ENCODE measurements around the gene TCF7L1.
"Not testable (repeated sequence)": the region's sequence is repeated elsewhere in the genome, so short reads cannot be mapped to it uniquely, and the experiment has no call there.

The TCF7L1 gene

DNA sequence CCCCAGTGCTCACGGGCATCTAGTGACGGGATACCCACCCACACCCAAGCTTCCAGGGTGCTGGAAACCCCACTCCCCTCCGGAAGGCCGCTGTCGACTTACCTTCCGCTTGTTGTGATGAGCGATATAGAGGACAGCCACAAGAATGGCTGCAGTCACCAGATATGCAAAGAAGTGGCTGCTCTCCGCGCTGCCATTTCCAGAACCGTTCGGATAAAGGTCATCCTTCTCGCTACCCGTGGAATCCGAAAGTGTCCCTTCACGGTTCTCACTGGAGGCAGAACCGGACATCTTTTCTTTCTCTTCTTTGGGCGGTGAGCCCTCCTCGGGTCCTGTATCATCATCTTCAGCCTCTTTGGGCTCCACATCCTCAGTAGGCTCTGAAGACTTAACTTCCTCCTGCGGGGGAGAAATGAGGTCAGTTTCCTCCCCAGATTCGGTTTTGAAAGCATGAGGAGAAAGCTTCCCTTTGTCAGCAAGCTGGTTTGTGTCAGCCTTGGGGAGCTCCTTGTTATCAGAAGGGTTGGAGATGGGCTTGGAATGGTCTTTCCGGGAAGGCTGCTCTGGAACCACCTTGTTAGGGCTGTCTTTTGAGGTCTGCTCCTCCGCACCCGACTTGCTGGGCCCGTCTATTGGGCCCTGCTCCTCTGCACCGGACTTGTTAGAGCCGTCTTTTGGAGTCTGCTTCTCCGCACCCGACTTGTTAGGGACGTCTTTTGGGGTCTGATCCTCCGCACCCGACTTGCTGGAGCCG is 193.4 kb downstream of the TCF7L1 start:
- Mint-ChIP-seq H3K9me3 (no peaks in the 10 kb centered on the region), H3K27ac (peak overlapping the region; percentile 98), H3K36me3 (peaks cover 58% of the 10 kb centered on the region), H3K4me3 (peak overlapping the region; percentile 99), H3K4me1 (peaks cover 68% of the 10 kb centered on the region), H3K27me3 (no peaks in the 10 kb centered on the region)
- ATAC-seq = peak; percentile 52

DNA sequence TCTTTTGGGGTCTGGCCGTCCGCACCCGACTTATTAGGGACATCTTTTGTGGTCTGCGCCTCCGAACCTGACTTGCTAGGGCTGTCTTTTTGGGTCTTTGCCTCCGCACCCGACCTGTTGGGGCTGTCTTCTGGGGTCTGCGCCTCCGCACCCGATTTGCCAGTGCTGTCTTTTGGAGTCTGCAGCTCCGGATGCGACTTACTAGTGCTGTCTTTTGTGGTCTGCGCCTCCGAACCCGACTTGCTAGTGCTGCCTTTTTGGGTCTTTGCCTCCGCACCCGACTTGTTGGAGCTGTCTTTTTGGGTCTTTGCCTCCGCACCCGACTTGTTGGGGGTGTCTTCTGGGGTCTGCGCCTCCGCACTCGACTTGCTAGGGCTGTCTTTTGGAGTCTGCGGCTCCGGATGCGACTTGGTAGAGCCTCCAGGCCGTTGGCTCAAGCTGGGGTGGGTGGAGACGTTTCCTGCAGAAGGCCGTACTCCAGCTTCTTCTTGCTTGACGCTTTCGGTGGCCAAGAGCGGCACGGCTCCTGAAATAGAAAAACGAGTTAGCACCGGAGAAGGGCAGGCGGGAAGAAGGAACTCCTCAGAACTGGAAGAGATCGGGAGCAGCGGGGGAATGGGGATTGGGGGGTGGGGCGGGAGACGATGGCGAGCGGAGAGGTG is 194.1 kb downstream of the TCF7L1 start:
- peaks cover 52% of the 10 kb centered on the region for H3K36me3 Mint-ChIP-seq
- peak overlapping the region; percentile 99 for H3K4me3 Mint-ChIP-seq
- ATAC-seq = peak; percentile 68
- no peaks in the 10 kb centered on the region for H3K9me3 Mint-ChIP-seq
- H3K27me3 Mint-ChIP-seq = no peaks in the 10 kb centered on the region
- peaks cover 63% of the 10 kb centered on the region for H3K4me1 Mint-ChIP-seq
- H3K27ac Mint-ChIP-seq = peak overlapping the region; percentile 98

DNA sequence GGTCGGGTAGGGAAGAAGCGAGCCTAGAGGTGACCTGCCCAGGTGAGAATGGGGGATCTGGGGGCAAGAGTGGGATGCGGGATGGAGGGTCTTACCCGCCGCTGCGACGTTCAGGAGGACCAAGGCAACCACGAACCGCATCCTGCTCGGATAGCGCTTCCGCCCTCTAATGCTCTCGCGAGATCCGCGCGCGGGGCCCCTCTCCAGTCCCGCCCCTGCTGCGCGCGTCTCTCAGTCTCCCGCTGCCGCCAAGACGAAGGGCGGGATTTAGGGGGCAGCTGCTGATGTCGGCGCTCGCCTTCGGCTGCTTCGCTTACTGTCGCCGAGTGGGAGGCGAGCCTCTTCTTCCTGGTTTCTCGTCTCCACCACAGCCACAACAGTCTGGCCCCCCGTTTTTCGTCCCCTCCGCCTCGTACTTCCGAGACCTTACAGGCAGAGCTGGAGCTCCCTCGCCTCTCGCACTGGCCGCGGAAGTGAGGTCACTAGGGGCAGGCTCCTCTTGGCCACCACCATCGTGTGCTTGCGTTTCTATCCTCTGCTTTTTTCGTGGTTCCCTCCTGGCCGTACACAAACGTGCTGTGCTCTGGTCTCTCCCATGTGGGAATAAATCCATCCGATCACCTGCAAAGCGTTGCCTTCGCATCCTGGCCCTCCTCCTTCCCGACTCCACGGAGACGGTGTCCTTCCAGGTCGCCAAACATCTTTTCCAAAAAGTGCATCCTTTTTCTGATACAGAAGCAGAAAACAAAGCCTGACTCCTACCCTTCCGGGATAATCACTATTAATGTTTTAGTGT is 194.8 kb downstream of the TCF7L1 start, which contains the start of gene TGOLN2:
Gene TGOLN2, minus strand, starts transcription at position 168 of the 796 bp plus-strand sequence. Its CDS starts 27 bp downstream, at position 141.
- H3K4me1 Mint-ChIP-seq = peaks cover 56% of the 10 kb centered on the region
- peak; percentile 96 for ATAC-seq
- peak within 1 kb of the TSS; percentile 98 for H3K27ac Mint-ChIP-seq
- no peaks in the 10 kb centered on the region for H3K9me3 Mint-ChIP-seq
- H3K36me3 Mint-ChIP-seq = peaks cover 45% of the 10 kb centered on the region
- no peaks in the 10 kb centered on the region for H3K27me3 Mint-ChIP-seq
- peak within 1 kb of the TSS; percentile 99 for H3K4me3 Mint-ChIP-seq

DNA sequence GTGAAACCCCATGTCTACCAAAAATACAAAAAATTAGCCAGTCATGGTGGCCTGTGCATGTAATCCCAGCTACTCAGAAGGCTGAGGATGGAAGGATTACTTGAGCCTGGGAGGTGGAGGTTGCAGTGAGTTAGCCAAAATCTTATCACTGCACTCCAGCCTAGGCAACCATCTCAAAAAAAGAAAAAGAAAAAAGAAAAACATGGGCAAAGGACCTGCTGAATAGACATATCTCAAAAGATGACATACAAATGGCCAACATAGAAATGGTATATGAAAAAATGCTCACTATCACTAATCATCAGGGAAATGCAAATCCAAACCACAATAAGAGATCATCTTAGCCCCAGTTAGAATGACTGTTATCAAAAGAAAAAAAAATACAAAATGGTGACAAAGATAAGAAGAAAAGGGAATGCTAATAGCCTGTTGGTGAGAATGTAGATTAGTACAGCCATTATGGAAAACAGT is 196.0 kb downstream of the TCF7L1 start:
- Mint-ChIP-seq H3K4me1 (peaks cover 44% of the 10 kb centered on the region), H3K9me3 (no peaks in the 10 kb centered on the region), H3K27me3 (no peaks in the 10 kb centered on the region), H3K27ac (peak overlapping the region; percentile 98), H3K4me3 (no peak overlapping the region), H3K36me3 (peaks cover 37% of the 10 kb centered on the region)
- ATAC-seq = no peak

DNA sequence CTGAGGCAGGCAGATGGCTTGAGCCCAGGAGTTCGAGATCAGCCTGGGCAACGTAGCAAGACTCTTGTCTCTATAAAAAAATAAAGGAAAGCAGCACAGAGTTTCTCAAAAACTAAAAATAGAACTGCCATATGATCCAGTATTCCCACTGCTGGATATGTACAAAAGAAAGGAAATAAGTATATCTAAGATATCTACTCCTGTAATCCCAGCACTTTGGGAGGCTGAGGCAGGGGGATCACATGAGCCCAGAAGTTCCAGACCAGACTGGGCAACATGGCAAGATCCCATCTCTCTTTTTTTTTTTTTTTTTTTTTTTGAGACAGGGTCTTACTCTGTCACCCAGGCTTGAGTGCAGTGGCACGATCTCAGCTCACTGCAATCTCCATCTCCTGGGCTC is 196.5 kb downstream of the TCF7L1 start:
- Mint-ChIP-seq H3K27ac (peak overlapping the region; percentile 98), H3K4me1 (peaks cover 39% of the 10 kb centered on the region), H3K36me3 (peaks cover 34% of the 10 kb centered on the region)
- not testable (repeated sequence) for ATAC-seq, H3K9me3 Mint-ChIP-seq, H3K4me3 Mint-ChIP-seq, H3K27me3 Mint-ChIP-seq

DNA sequence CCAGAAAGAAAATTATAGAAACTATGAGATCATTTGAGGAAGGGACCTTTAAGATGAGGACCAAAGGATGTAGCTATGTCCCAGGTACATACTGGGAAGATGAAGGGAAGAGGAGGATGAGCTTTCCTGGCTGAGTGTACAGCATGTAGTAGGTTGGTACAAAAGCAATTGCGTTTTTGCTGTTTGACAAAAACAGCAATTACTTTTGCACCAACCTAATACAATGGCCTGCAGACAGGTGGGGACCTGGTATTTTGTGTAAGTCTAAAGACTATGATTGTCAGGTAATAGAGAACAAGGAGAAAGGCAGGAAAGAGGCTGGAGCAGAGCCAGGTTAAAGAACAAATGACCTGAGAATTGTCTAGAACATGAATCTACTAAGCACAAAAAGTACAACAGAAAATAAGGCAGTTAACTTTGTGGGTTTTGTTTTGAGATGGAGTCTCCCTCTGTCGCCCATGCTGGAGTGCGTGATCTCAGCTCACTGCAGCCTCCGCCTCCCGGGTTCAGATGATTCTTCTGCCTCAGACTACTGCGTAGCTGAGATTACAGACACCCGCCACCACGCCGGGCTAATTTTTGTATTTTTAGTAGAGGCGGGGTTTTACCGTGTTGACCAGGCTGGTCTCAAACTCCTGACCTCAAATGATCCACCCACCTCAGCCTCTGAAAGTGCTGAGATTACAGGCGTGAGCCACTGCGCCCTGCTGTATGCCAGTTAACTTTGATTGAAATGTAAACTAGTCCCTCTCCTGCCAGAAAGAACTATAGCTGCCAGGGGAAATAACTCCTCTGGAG is 197.8 kb downstream of the TCF7L1 start:
- no peaks in the 10 kb centered on the region for H3K27me3 Mint-ChIP-seq
- H3K27ac Mint-ChIP-seq = no peak overlapping the region
- peaks cover 21% of the 10 kb centered on the region for H3K36me3 Mint-ChIP-seq
- H3K4me1 Mint-ChIP-seq = peaks cover 26% of the 10 kb centered on the region
- no peaks in the 10 kb centered on the region for H3K9me3 Mint-ChIP-seq
- H3K4me3 Mint-ChIP-seq = no peak overlapping the region
- ATAC-seq = no peak

DNA sequence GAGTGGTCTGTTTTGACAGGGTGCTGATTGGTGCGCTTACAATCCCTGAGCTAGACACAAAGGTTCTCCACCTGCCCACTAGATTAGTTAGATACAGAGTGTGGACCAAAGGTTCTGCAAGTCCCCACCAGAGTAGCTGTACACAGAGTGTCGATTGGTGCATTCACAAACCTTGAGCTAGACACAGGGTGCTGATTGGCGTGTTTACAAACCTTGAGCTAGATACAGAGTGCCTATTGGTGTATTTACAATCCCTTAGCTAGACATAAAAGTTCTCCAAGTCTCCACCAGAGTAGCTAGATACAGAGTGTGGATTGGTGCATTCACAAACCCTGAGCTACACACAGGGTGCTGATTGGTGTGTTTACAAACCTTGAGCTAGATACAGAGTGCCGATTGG is 200.7 kb downstream of the TCF7L1 start:
- H3K4me1 Mint-ChIP-seq = peaks cover 16% of the 10 kb centered on the region
- not testable (repeated sequence) for H3K36me3 Mint-ChIP-seq, H3K27me3 Mint-ChIP-seq, H3K4me3 Mint-ChIP-seq, H3K27ac Mint-ChIP-seq, ATAC-seq, H3K9me3 Mint-ChIP-seq

DNA sequence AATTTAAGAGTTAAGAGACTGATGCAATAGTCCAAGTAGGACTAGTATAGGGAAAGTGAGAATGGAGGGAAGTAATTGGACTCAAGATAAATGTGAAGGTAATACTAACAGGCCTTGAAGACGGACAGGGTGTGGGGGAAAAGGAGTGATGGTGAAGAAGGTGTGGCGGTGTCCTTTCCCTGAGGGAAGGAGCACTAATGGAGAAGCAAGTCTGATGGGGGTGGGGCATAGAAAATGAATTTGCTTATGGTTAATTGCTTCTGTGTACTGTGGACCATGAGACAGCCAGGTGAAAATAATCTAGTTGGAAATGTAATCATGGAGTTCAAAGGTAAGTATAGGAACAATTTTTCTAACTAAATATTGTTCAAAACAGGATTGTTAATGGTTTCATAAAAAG is 201.7 kb downstream of the TCF7L1 start:
- H3K9me3 Mint-ChIP-seq = no peaks in the 10 kb centered on the region
- no peak overlapping the region for H3K4me3 Mint-ChIP-seq
- H3K27me3 Mint-ChIP-seq = no peaks in the 10 kb centered on the region
- no peak overlapping the region for H3K27ac Mint-ChIP-seq
- no peak for ATAC-seq
- H3K4me1 Mint-ChIP-seq = peaks cover 8% of the 10 kb centered on the region
- peaks cover 5% of the 10 kb centered on the region for H3K36me3 Mint-ChIP-seq

DNA sequence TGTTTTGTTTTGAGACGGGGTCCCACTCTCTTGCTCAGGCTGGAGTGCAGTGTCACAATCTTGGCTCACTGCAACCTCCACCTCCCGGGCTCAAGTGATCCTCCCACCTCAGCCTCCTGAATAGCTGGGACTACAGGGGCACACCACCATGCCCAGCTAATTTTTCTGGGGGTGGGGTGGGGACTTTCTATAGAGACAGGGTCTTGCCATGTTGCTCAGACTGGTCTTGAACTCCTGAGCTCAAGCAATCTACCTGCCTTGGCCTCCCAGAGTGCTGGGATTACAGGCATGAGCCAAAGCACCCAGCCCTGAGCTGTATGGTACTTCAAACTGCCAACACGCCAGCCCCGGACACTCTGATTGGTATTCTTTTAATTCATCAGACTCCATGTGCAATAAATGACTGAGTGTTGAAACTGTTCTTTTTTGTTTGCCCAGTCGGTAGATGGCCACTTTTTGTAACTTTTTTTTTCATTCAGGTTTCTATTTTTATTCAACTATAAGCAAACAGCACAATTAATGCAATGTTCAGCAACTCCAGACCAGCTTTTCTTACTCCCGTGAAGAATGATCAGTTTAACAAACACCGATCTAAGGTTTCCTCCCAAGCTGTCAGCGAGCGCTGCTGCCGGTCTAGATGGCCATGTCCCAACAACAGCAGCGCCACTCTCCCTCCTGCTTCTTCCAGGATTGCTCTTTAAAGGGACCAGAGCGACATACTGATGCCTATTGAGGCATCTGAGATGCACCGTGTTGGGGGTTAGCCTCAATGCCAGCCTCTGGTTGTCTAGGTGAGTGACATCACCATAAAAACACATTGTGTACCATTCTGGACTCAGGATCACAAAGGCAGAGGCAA is 207.1 kb downstream of the TCF7L1 start:
- Mint-ChIP-seq H3K36me3 (peaks cover 30% of the 10 kb centered on the region), H3K27me3 (no peaks in the 10 kb centered on the region), H3K4me3 (no peak overlapping the region), H3K27ac (no peak overlapping the region), H3K4me1 (no peaks in the 10 kb centered on the region), H3K9me3 (no peaks in the 10 kb centered on the region)
- no peak for ATAC-seq

DNA sequence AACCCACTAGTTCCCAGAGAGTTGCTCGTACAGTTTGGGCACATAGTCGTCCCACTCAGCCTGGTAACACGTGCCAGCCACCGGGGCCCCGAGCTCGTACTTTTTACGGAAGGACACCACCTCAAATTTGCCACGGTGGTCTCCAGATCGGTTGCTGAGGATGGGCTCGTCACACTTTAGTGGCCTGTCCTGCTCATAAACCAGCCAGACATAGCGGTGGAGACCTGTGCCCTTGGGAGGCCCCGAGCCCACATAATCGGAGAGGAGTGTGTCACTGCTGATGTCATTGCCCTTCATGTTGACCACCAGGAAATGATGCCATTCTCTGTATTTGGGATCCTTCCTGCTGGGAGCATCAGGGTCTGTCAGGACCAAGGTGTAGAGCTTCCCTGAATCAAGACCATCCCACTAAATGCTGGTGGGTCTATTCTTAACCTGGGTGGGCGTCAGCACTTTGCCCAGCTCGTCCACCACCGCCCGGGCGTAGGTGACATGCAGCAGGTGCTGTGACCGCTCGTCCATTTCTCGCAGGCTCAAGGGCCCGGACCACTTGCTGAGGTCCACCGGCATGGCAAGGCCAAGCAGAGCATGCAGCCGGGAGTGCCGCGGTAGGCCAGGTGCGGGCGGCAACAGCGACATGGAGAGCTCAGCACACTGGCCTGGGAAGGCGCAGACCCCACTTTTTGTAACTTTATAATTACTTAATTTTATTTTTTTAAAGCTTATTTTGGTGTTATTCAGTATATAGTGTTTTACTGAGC is 208.3 kb downstream of the TCF7L1 start:
- Mint-ChIP-seq H3K4me3 (no peak overlapping the region), H3K4me1 (no peaks in the 10 kb centered on the region)
- ATAC-seq = no peak

DNA sequence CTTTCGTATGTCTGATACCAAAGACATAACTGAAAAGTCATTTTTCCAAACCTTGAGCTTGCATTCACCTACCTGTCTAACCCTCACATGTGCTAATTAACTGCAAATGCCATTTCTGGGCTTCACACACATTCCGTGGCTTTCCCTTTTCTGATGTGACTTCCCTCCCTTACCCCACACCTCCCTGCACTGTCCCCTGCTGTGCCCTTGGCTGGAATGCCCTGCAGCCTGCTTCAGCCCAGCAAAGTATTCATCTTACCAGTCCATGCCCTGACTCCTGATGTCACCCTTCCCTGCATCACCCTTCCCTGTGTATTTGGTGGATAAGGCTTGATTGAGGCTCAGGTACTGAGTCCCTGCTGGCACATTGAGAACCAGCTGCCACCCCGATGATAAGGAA is 209.0 kb downstream of the TCF7L1 start:
- Mint-ChIP-seq H3K4me3 (no peak overlapping the region), H3K4me1 (no peaks in the 10 kb centered on the region), H3K9me3 (no peaks in the 10 kb centered on the region), H3K27me3 (no peaks in the 10 kb centered on the region), H3K36me3 (peaks cover 44% of the 10 kb centered on the region), H3K27ac (no peak overlapping the region)
- ATAC-seq = no peak

More for the DNA sequence above, 208.3 kb downstream of the TCF7L1 start:
- peaks cover 38% of the 10 kb centered on the region for H3K36me3 Mint-ChIP-seq
- no peaks in the 10 kb centered on the region for H3K27me3 Mint-ChIP-seq
- H3K9me3 Mint-ChIP-seq = no peaks in the 10 kb centered on the region
- no peak overlapping the region for H3K27ac Mint-ChIP-seq

DNA sequence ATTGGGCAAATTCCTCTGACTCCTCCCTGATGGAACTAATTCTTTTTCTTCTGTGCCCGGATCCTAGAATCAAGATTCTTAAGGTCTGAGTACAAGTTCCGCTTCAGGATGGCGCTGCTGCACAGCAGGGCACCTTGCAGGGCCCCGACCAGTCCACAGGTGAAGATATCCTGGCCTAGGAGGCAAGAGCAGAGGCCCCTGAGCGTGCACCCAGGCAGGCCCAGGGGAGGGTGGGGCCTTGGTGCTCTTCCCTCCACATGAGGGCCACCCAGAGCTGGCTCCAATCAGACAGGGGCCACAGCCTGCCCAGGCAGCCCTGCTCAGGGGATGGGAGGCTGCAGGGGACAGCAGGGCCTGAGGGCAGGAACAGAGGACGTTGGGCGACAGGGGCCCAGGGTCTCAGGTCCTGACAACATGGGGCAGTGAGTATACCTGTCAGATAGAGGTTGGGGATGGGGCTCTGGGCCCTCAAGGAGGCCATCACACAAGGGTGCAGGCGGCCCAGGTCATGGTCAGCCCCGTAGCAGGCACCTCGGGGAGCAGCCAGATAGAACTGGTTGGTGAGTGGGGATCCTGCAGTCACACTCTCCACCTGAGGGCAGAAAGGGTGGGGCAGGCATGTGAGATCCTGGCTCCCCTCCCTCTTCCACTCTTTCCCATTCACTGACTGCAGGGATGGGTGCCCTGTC is 210.2 kb downstream of the TCF7L1 start:
- H3K27me3 Mint-ChIP-seq, H3K9me3 Mint-ChIP-seq, H3K27ac Mint-ChIP-seq, H3K4me3 Mint-ChIP-seq, H3K4me1 Mint-ChIP-seq: not testable (repeated sequence)
- peaks cover 53% of the 10 kb centered on the region for H3K36me3 Mint-ChIP-seq
- peak; percentile 61 for ATAC-seq

DNA sequence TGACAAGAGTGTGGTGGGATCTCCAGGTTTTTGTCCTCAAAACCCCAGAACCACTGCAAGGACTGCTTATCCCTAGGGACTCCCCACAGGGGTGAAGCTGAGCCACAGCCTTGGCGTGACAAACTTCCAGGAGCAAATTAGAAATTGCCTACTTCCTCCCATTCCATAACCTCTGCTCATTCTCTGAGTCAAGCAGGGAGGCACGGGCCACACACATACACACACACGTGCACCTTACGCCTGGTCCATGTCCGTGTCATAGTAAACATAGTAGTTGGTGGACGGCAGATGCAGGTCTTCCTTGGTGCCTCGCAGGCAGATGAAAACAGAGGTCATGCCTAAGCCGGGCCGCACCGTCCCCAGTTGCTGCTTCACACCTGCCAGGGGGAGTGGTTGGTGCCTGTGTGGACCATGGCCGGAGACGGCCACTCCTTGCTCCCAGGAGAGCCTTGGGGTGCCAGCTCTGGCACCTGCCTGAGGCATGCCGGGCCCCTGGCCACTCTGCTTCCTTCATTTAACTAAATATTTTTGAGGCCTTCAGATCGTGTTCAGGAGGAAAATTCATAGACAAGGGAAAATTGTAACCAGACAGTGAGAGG is 211.3 kb downstream of the TCF7L1 start:
- no peak for ATAC-seq
- H3K27me3 Mint-ChIP-seq = no peaks in the 10 kb centered on the region
- H3K4me1 Mint-ChIP-seq = no peaks in the 10 kb centered on the region
- no peak overlapping the region for H3K27ac Mint-ChIP-seq
- no peaks in the 10 kb centered on the region for H3K9me3 Mint-ChIP-seq
- H3K4me3 Mint-ChIP-seq = no peak overlapping the region
- H3K36me3 Mint-ChIP-seq = peaks cover 57% of the 10 kb centered on the region

Data from stimulated activated memory B cell treated with anti-CD40 and anti-IgM and Interleukin-4, amounts not matched to agents 10 μg/mL and 1 μg/mL and 100 μg/mL, for 72 hours (primary cell).